Gastroesophageal sphincter (tissue), 4 donors: ENCODE results near the gene CA6. TPM values are rescaled to one million over a fixed set of nuclear protein-coding genes. Genes with fewer than 3 reads are reported as not detected.
A peak's percentile ranks its signal among the peaks of the same experiment; 100 is the strongest.
"Not testable (repeated sequence)": the region's sequence is repeated elsewhere in the genome, so short reads cannot be mapped to it uniquely, and the experiment has no call there.

Experiments used
- ATAC-seq: fragments of 150-250 bp; one replicate; pipeline ENCODE4 v1.9.1; 2016; ENCODE audit warnings: mild to moderate bottlenecking, moderate library complexity
- H3K27ac ChIP-seq, 4 donors: fragments of 200-600 bp; sonication (generic) in 3 of 4; 1 replicate in 3 of 4; 2 replicates in 1 of 4; pipeline ENCODE4 v1.5.1; 2016 to 2019
- H3K27me3 ChIP-seq: fragments of 200-600 bp; sonication (generic); one replicate; pipeline ENCODE4 v1.5.1; 2019
- H3K36me3 ChIP-seq, 2 donors: fragments of 200-600 bp; sonication (generic); one replicate each; pipeline ENCODE4 v1.5.1; 2019; ENCODE audit warnings: control low read depth in 1 of 2
- H3K4me1 ChIP-seq, 3 donors: fragments of 200-600 bp; sonication (generic); 1 replicate in 2 of 3; 2 replicates in 1 of 3; pipeline ENCODE4 v1.5.1; 2016 to 2019; ENCODE audit warnings: control low read depth in 2 of 3
- H3K4me3 ChIP-seq, 2 donors: fragments of 200-600 bp; sonication (generic); one replicate each; pipeline ENCODE4 v1.5.1; 2019; ENCODE audit warnings: mild to moderate bottlenecking in 1 of 2, moderate library complexity in 1 of 2
- H3K9me3 ChIP-seq, 3 donors: fragments of 200-600 bp; sonication (generic); one replicate each; pipeline ENCODE4 v1.5.1; 2017 to 2019; ENCODE audit warnings: control low read depth in 2 of 3
- CTCF ChIP-seq, 4 experiments: fragments of 200-600 bp in 2 of 4; fragments of 450-650 bp in 2 of 4; sonication (generic) in 1 of 4; IDR thresholded peaks; one replicate each; pipeline ENCODE4 v1.5.1; 2017 to 2019; ENCODE audit warnings: antibody characterized with exemption in 4 of 4, mild to moderate bottlenecking in 2 of 4, moderate library complexity in 2 of 4
- EP300 ChIP-seq: sonication (generic); formaldehyde crosslinking; IDR thresholded peaks from one replicate; pipeline ENCODE4 v1.6.1; 2017; ENCODE audit warnings: antibody characterized with exemption, mild to moderate bottlenecking
- POLR2A ChIP-seq, 2 donors: fragments of 450-650 bp; IDR thresholded peaks; one replicate each; pipeline ENCODE4 v1.6.1; 2017; ENCODE audit warnings: antibody characterized with exemption in 2 of 2, mild to moderate bottlenecking in 2 of 2, moderate library complexity in 1 of 2
- POLR2AphosphoS5 ChIP-seq: sonication (generic); formaldehyde crosslinking; IDR thresholded peaks from one replicate; pipeline ENCODE4 v1.6.1; 2017; ENCODE audit warnings: antibody characterized with exemption
- WGBS, 2 donors: methylation state at CpG; one replicate each; pipeline ENCODE4 v1.1.5; 2018; ENCODE audit warnings: low coverage in 1 of 2; 5-methylcytosine and 5-hydroxymethylcytosine counted together
- total RNA-seq, 4 donors: library from RNA; depleted of rRNA; stranded (reverse); fragments of >200 nt; gene quantifications; one replicate each; pipeline ENCODE4 v1.1.0, GENCODE V29; 2016

CA6 gene
- total RNA-seq, 4 donors from 2014 or later: not detected

GRCh38 chr1:8930116-8930515 lies 15.6 kb upstream of the CA6 start:
- H3K4me1 ChIP-seq: no peaks in the 10 kb centered on the region
- no peak overlapping the region for H3K4me3 ChIP-seq
- no peaks in the 10 kb centered on the region for H3K36me3 ChIP-seq
- 63 to 81% methylated on average over 4 of the region's 4 CpGs for WGBS, 2 donors
- H3K9me3 ChIP-seq: no peaks in the 10 kb centered on the region
- H3K27me3 ChIP-seq: no peaks in the 10 kb centered on the region
- no peak overlapping the region for H3K27ac ChIP-seq
- TF ChIP-seq EP300: no peak
- no peak for TF ChIP-seq POLR2A (IDR thresholded peaks at IDR 0.05)
- TF ChIP-seq CTCF (IDR thresholded peaks at IDR 0.05): no peak
- no peak for TF ChIP-seq POLR2AphosphoS5
- no peak for ATAC-seq

GRCh38 chr1:8937051-8937450 lies 8.6 kb upstream of the CA6 start:
- WGBS, 2 donors: 88% methylated on average over 5 of the region's 7 CpGs; no CpG with 5 or more reads in 1 of the 2 donors
- H3K27ac ChIP-seq, H3K36me3 ChIP-seq, H3K4me3 ChIP-seq, H3K9me3 ChIP-seq, H3K27me3 ChIP-seq, ATAC-seq, H3K4me1 ChIP-seq: not testable (repeated sequence)

GRCh38 chr1:8937701-8938100 lies 8.0 kb upstream of the CA6 start:
- H3K4me1 ChIP-seq: no peaks in the 10 kb centered on the region
- ATAC-seq: peak; percentile 61
- H3K4me3 ChIP-seq: no peak overlapping the region
- H3K27ac ChIP-seq: peak overlapping the region in 1 of 4 donors; percentile 51
- 75 to 91% methylated on average over 1 to 4 of the region's 4 CpGs for WGBS, 2 donors
- TF ChIP-seq CTCF (IDR thresholded peaks at IDR 0.05): no peak
- no peak for TF ChIP-seq EP300
- TF ChIP-seq POLR2A (IDR thresholded peaks at IDR 0.05): no peak
- TF ChIP-seq POLR2AphosphoS5: no peak
- no peaks in the 10 kb centered on the region for H3K36me3 ChIP-seq
- no peaks in the 10 kb centered on the region for H3K27me3 ChIP-seq
- H3K9me3 ChIP-seq: no peaks in the 10 kb centered on the region

GRCh38 chr1:8938232-8938999 lies 7.3 kb upstream of the CA6 start:
- Histone ChIP-seq H3K9me3 (no peaks in the 10 kb centered on the region), H3K36me3 (no peaks in the 10 kb centered on the region), H3K4me1 (no peaks in the 10 kb centered on the region), H3K27ac (peak overlapping the region in 1 of 4 donors; percentile 51), H3K4me3 (no peak overlapping the region), H3K27me3 (no peaks in the 10 kb centered on the region)
- no peak for ATAC-seq
- WGBS, 2 donors: 32 to 52% methylated on average over 6 to 7 of the region's 7 CpGs
- TF ChIP-seq EP300 (no peak), CTCF (IDR thresholded peaks at IDR 0.05) (no peak), POLR2AphosphoS5 (no peak), POLR2A (IDR thresholded peaks at IDR 0.05) (no peak)

GRCh38 chr1:8939000-8939265 lies 6.7 kb upstream of the CA6 start:
- Histone ChIP-seq H3K4me3 (no peak overlapping the region), H3K9me3 (no peaks in the 10 kb centered on the region), H3K27me3 (no peaks in the 10 kb centered on the region), H3K36me3 (no peaks in the 10 kb centered on the region), H3K4me1 (no peaks in the 10 kb centered on the region), H3K27ac (no peak overlapping the region)
- ATAC-seq: no peak
- TF ChIP-seq POLR2A (IDR thresholded peaks at IDR 0.05) (no peak), CTCF (IDR thresholded peaks at IDR 0.05) (no peak), EP300 (no peak), POLR2AphosphoS5 (no peak)
- 68 to 75% methylated on average over 2 of the region's 2 CpGs for WGBS, 2 donors
